Caco-2 (cell line): Measurements from ENCODE around the gene S100Z. TPM values are rescaled to one million over a fixed set of nuclear protein-coding genes. Genes with fewer than 3 reads are reported as not detected.
"Not testable (repeated sequence)": the region's sequence is repeated elsewhere in the genome, so short reads cannot be mapped to it uniquely, and the experiment has no call there.

Experiments
- BruUV-seq: library from RNA; stranded (reverse); fragments of 400-500 nt; replicated peaks from 2 replicates; lab custom pipeline; 2021; lab: Mats Ljungman, UMichigan
- CTCF ChIA-PET: fragments of 300-600 bp; sonication (Branson Sonifier 250); formaldehyde crosslinking; loops from one replicate; lab custom pipeline; 2022; ENCODE audit warnings: antibody characterized with exemption; lab: Charles Lee
- POLR2A ChIA-PET: fragments of 300-600 bp; sonication (Branson Sonifier 250); formaldehyde crosslinking; loops from one replicate; lab custom pipeline; 2022; ENCODE audit warnings: antibody characterized with exemption; lab: Charles Lee
- DNase-seq, 2 experiments: peaks; one replicate each; pipeline versions ENCODE4 v3.0.0 to v3.0.0-alpha.2; 2020 to 2022
- H3K27me3 ChIP-seq: replicated peaks from 2 replicates; pipeline ENCODE4 v1.6.0; 2011; ENCODE audit warnings: low read length; ENCODE audit not compliant: control insufficient read depth, insufficient read depth
- H3K36me3 ChIP-seq: 2 replicates; pipeline ENCODE4 v1.5.1; 2011; ENCODE audit warnings: low read length; ENCODE audit not compliant: control insufficient read depth, insufficient read depth
- H3K4me1 ChIP-seq: fragments of 250-450 bp; sonication (Bioruptor Pico); 2 replicates; pipeline ENCODE4 v1.5.1; 2020; ENCODE audit warnings: mild to moderate bottlenecking
- H3K4me3 ChIP-seq: 2 replicates; pipeline ENCODE4 v1.5.1; 2011; ENCODE audit warnings: low read depth, mild to moderate bottlenecking, control low read depth, low read length
- H3K9me3 ChIP-seq: fragments of 250-450 bp; sonication (Bioruptor Pico); 2 replicates; pipeline ENCODE4 v1.5.1; 2020; ENCODE audit warnings: mild to moderate bottlenecking, moderate library complexity
- H3K27ac Mint-ChIP-seq: one replicate; pipeline ENCODE4 v1.8.0; 2022; ENCODE audit warnings: mixed read lengths; ENCODE audit not compliant: unreplicated experiment
- H3K27me3 Mint-ChIP-seq: one replicate; pipeline ENCODE4 v1.8.0; 2022; ENCODE audit warnings: mixed read lengths; ENCODE audit not compliant: insufficient read depth, unreplicated experiment
- H3K36me3 Mint-ChIP-seq: one replicate; pipeline ENCODE4 v1.8.0; 2022; ENCODE audit warnings: mild to moderate bottlenecking, mixed read lengths; ENCODE audit not compliant: insufficient read depth, unreplicated experiment
- H3K4me1 Mint-ChIP-seq: one replicate; pipeline ENCODE4 v1.8.0; 2022; ENCODE audit warnings: low read depth, mixed read lengths; ENCODE audit not compliant: unreplicated experiment
- H3K4me3 Mint-ChIP-seq: one replicate; pipeline ENCODE4 v1.8.0; 2022; ENCODE audit warnings: mild to moderate bottlenecking, moderate library complexity, mixed read lengths; ENCODE audit not compliant: unreplicated experiment
- H3K9me3 Mint-ChIP-seq: one replicate; pipeline ENCODE4 v1.8.0; 2022; ENCODE audit warnings: mixed read lengths; ENCODE audit not compliant: unreplicated experiment
- intact Hi-C: fragments of 100-400 bp; cut with micrococcal nuclease; formaldehyde crosslinking; loops from one replicate; pipeline ENCODE4 v1.10.0; 2022; ENCODE audit not compliant: unreplicated experiment
- total RNA-seq: library from RNA; stranded (reverse); gene quantifications from 2 replicates; pipeline ENCODE4 v1.2.3, GENCODE V29; 2022
- TF ChIP-seq, protein P1 (sequence below), 2 experiments: fragments of 200-600 bp in 1 of 2; IDR thresholded peaks; 1 replicate in 1 of 2; 2 replicates in 1 of 2; pipeline versions ENCODE4 v1.5.1 to v1.8.0; 2011 to 2022; ENCODE audit warnings: antibody characterized with exemption in 1 of 2, control low read depth in 1 of 2, inconsistent platforms in 1 of 2, low read depth in 1 of 2, low read length in 1 of 2, mild to moderate bottlenecking in 1 of 2, moderate library complexity in 1 of 2; ENCODE audit not compliant: insufficient read depth in 1 of 2, severe bottlenecking in 1 of 2, unreplicated experiment in 1 of 2

The S100Z gene
- total RNA-seq, 1 experiment from 2014 or later = 0.66 TPM

DNA sequence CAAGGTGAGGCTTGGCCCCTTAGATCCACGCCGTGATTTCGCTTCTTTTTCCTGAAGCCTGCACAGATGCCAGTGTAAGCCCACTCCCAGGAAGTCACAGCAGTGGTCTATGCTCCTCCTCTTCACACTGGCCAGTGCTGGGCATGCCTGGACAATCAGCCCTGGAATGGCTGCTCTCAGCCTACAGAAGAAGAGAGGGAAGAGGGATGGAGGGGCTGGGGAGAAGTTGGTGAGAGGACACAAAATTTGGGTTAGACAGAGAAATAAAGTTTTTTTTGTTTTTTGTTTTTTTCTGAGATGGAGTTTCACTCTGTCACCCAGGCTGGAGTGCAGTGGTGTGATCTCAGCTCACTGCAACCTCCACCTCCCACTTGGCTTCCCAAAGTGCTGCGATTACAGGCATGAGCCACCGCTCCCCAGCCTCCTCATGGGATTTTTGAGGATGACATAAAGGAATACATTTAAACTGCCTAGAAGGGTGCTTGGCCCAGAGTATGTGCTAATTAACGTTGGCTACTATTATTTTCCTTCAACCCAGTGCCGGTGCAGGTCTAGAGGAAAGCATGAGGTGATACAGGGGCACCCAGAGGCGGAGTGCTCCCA, 830 bp downstream of the S100Z start:
- Histone ChIP-seq H3K36me3 (no peaks in the 10 kb centered on the region), H3K9me3 (0 out of 2 replicates have a peak, but pooled peaks cover 10% of the 10 kb centered on the region), H3K4me3 (no peak overlapping the region), H3K4me1 (peaks cover 42% of the 10 kb centered on the region), H3K27me3 (no peaks in the 10 kb centered on the region)
- intact Hi-C loops = no loop called here
- TF ChIP-seq, protein P1, sequence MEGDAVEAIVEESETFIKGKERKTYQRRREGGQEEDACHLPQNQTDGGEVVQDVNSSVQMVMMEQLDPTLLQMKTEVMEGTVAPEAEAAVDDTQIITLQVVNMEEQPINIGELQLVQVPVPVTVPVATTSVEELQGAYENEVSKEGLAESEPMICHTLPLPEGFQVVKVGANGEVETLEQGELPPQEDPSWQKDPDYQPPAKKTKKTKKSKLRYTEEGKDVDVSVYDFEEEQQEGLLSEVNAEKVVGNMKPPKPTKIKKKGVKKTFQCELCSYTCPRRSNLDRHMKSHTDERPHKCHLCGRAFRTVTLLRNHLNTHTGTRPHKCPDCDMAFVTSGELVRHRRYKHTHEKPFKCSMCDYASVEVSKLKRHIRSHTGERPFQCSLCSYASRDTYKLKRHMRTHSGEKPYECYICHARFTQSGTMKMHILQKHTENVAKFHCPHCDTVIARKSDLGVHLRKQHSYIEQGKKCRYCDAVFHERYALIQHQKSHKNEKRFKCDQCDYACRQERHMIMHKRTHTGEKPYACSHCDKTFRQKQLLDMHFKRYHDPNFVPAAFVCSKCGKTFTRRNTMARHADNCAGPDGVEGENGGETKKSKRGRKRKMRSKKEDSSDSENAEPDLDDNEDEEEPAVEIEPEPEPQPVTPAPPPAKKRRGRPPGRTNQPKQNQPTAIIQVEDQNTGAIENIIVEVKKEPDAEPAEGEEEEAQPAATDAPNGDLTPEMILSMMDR (IDR thresholded peaks at IDR 0.05; ENCODE audit: insufficient read depth in 1 of 2, low read depth in 1 of 2, low read length in 1 of 2, severe bottlenecking in 1 of 2, unreplicated experiment in 1 of 2) = no peak
- H3K27ac Mint-ChIP-seq = no peak overlapping the region
- peaks cover 11% of the 10 kb centered on the region for H3K9me3 Mint-ChIP-seq
- BruUV-seq = no TSS peak
- no peaks in the 10 kb centered on the region for H3K36me3 Mint-ChIP-seq
- no peaks in the 10 kb centered on the region for H3K27me3 Mint-ChIP-seq
- peaks cover 30% of the 10 kb centered on the region for H3K4me1 Mint-ChIP-seq
- no peak overlapping the region for H3K4me3 Mint-ChIP-seq
- no peak for DNase-seq
- CTCF ChIA-PET = no interaction called here
- POLR2A ChIA-PET = interaction anchor here (0.5 kb wide), 1 partner anchor 275 kb away, joined by 3 read pairs; no protein-coding TSS in a partner anchor

DNA sequence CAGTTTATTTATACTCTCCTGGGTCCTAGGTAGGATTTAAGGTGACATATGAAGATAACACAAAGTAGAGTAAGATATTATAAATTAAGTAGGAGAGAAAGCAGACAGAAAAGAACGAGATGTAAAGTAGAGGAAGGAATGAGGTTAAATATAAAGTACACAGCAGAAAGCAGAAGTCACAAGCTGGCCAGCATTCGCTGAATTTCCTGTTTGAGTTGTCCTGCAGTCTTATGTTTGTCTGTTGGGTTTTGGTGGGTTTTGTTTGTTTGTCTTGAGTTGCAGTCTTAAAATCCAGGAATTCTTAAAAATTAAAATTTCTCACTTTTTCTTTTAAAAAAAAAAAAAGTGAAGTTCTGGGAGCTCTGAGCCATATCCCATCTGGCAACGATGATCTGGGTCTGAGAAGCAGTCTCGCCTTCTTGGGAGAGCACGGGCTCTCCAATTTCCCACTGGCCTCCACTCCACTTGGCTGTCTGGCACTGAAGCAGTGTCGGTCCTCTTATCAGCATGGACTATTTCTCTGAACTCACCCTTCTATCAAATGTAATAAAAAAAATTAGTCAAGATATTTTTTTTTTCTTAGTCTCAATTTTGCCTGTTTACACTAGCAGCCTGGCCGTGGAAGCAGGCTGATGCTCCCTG, 2.0 kb downstream of the S100Z start:
- no peaks in the 10 kb centered on the region for H3K27me3 Mint-ChIP-seq
- H3K4me3 Mint-ChIP-seq = no peak overlapping the region
- H3K4me1 Mint-ChIP-seq = peaks cover 35% of the 10 kb centered on the region
- Histone ChIP-seq H3K27me3 (no peaks in the 10 kb centered on the region), H3K4me1 (peaks cover 46% of the 10 kb centered on the region), H3K4me3 (no peak overlapping the region), H3K9me3 (0 out of 2 replicates have a peak, but pooled peaks cover 10% of the 10 kb centered on the region), H3K36me3 (no peaks in the 10 kb centered on the region)
- POLR2A ChIA-PET = no interaction called here
- CTCF ChIA-PET = no interaction called here
- no peak overlapping the region for H3K27ac Mint-ChIP-seq
- DNase-seq = no peak
- H3K36me3 Mint-ChIP-seq = no peaks in the 10 kb centered on the region
- BruUV-seq = no TSS peak
- TF ChIP-seq, protein P1 (IDR thresholded peaks at IDR 0.05; ENCODE audit: insufficient read depth in 1 of 2, low read depth in 1 of 2, low read length in 1 of 2, severe bottlenecking in 1 of 2, unreplicated experiment in 1 of 2) = no peak
- intact Hi-C loops = no loop called here
- H3K9me3 Mint-ChIP-seq = peaks cover 11% of the 10 kb centered on the region

DNA sequence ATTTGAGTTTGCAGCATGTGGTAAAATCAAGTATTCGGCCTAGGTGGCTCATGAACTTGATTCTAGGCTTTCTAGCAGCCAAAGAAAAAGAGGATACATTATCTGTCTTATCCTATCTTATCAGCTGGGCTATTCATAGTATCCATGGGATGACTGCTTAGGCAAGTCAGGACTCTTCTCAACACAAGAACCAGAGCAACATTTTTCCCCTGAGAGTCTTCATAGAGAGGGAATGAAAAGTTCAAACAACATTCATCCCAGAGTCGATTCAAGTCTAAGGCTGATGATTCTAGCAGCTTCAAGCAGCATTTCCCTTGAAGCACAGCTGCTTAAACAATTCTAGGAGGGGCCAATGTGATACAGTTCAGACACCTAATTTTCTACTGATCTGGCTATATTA, 3.0 kb downstream of the S100Z start:
- Histone ChIP-seq H3K36me3 (no peaks in the 10 kb centered on the region), H3K4me1 (peaks cover 46% of the 10 kb centered on the region), H3K27me3 (no peaks in the 10 kb centered on the region), H3K9me3 (0 out of 2 replicates have a peak, but pooled peaks cover 10% of the 10 kb centered on the region), H3K4me3 (no peak overlapping the region)
- no peak overlapping the region for H3K27ac Mint-ChIP-seq
- H3K4me1 Mint-ChIP-seq = peaks cover 35% of the 10 kb centered on the region
- DNase-seq = no peak
- TF ChIP-seq, protein P1 (IDR thresholded peaks at IDR 0.05; ENCODE audit: insufficient read depth in 1 of 2, low read depth in 1 of 2, low read length in 1 of 2, severe bottlenecking in 1 of 2, unreplicated experiment in 1 of 2) = no peak
- intact Hi-C loops = no loop called here
- peaks cover 11% of the 10 kb centered on the region for H3K9me3 Mint-ChIP-seq
- ChIA-PET POLR2A (no interaction called here), CTCF (interaction anchor here (0.6 kb wide), 1 partner anchor 95 kb away, joined by 12 read pairs; no protein-coding TSS in a partner anchor)
- BruUV-seq = no TSS peak
- H3K36me3 Mint-ChIP-seq = no peaks in the 10 kb centered on the region
- no peaks in the 10 kb centered on the region for H3K27me3 Mint-ChIP-seq
- H3K4me3 Mint-ChIP-seq = no peak overlapping the region

DNA sequence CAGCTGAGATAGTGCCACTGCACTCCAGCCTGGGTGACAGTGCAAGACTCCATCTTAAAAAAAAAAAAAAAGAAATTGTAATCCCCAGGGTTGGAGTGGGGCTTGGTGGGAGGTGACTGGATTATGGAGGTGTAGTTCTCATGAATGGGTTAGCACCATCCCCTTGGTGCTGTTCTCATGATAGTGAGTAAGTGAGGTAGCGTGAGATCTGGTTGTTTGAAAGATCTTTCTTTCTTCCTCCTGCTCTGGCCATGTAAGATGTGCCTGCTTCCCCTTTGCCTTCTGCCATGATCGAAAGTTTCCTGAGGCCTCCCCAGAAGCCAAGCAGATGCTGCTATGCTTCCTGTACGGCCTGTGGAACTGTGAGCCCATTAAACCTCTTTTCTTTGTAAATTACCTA, 3.9 kb downstream of the S100Z start:
- H3K4me1 ChIP-seq = peaks cover 46% of the 10 kb centered on the region
- H3K4me3 ChIP-seq, H3K27me3 Mint-ChIP-seq, H3K27ac Mint-ChIP-seq, H3K4me3 Mint-ChIP-seq, BruUV-seq, H3K27me3 ChIP-seq, H3K36me3 Mint-ChIP-seq, H3K9me3 ChIP-seq, intact Hi-C loops, H3K36me3 ChIP-seq, DNase-seq, POLR2A ChIA-PET, CTCF ChIA-PET: not testable (repeated sequence)
- Mint-ChIP-seq H3K4me1 (peaks cover 35% of the 10 kb centered on the region), H3K9me3 (peaks cover 11% of the 10 kb centered on the region)
